ENCODE results near the gene LGALS8. TPM values are rescaled to one million over a fixed set of nuclear protein-coding genes. Genes with fewer than 3 reads are reported as not detected.
"Not testable (repeated sequence)": the region's sequence is repeated elsewhere in the genome, so short reads cannot be mapped to it uniquely, and the experiment has no call there.

Gene LGALS8
- total RNA-seq, 1 donor from 2014 or later, result 109 TPM

DNA sequence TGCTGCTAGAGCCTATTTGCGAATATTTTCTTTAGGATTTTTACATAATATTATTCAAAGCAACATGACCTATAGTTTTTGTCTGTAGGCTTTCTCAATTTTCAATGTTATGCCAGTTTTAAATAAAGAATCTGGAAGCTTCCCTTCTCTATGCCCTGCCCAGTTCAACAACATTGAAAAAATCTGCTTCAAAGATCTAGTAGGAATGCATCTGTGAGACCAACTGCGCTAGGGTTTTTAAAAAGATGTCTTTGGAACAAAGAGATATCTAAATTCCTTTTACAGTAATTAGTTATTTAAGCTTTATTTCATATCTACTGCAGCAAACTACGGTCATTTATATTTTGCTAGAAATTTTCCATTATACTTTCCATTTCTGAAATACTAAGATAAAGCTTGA lies 54.9 kb downstream of the LGALS8 start:
- intact Hi-C loops (cut with micrococcal nuclease), result no loop called here

- intact Hi-C loops (cut with micrococcal nuclease), result not testable (repeated sequence)
These were observed 56.6 kb downstream of the LGALS8 start for GRCh38 chr1:236580404-236580803.

DNA sequence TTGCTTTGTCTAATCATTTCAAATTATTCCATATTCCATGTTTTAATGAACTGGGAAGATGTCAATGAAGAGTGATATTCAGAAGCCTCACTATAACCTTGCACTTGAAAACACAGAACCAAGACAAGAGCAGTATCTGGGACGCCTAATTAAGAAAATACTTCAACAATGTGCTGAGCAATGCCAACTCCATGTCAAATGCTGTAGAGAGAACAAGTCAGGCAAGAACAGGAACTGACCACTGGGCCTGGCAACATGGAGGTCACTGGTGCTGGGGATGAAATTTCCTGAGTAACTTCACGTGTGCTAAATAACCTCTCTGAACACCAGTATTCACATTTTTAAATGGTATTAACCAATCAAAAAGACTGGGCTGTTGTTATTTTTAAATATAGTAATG lies 57.7 kb downstream of the LGALS8 start:
- intact Hi-C loops (cut with micrococcal nuclease), result no loop called here

DNA sequence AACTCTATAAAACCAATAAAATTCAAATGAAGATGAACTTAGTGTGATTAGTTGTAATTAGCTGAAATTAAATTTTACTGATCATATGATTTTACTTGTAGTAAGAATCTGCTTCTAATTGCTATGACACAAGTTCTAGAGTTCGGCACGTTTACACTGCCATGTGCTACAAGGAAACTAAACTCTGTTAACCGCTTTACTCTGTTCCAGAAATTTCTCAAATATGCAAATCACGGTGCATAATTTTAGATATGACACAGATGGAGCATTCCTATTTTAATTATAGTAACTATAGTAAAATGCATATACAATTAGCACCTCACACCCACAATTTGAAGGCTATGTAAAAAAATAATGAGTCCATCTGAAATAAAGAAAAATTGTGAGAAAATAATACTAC lies 65.7 kb downstream of the LGALS8 start:
- intact Hi-C loops (cut with micrococcal nuclease), result loop anchor here (5.0 kb wide), 1 partner anchor 37 kb away; no protein-coding TSS in a partner anchor

- intact Hi-C loops (cut with micrococcal nuclease), result no loop called here
These were observed 66.9 kb downstream of the LGALS8 start for GRCh38 chr1:236590553-236591150.

- intact Hi-C loops (cut with micrococcal nuclease), result loop anchor here (5.0 kb wide), 2 partner anchors 85 to 460 kb away; partner anchors contain the start of genes ACTN2 and GPR137B
These were observed 78.4 kb downstream of the LGALS8 start for GRCh38 chr1:236602171-236602570.

Other genes starting within 250 kb of the LGALS8 start
- gene ERO1B, start 242.0 kb upstream of the LGALS8 start, total RNA-seq, result 3.9 and 6.4 TPM in 2 replicates
- 9.1 and 10.4 TPM in 2 replicates for gene EDARADD, start 129.7 kb upstream of the LGALS8 start, total RNA-seq
- gene HEATR1, start 80.5 kb downstream of the LGALS8 start, total RNA-seq, result 49.3 and 53.2 TPM in 2 replicates
- gene ACTN2, start 162.5 kb downstream of the LGALS8 start, total RNA-seq, result not detected in 2 replicates